CD14-positive monocyte (primary cell): ENCODE results near the gene PANX1. TPM values are rescaled to one million over a fixed set of nuclear protein-coding genes. Genes with fewer than 3 reads are reported as not detected.

Source experiments
- DNase-seq, 3 donors: peaks; one replicate each; pipeline ENCODE4 v3.0.0-alpha.2; 2011 to 2022
- H2AFZ ChIP-seq: 2 replicates; pipeline ENCODE4 v1.6.0; 2012; ENCODE audit warnings: mild to moderate bottlenecking, low read depth, low read length, inconsistent platforms; ENCODE audit not compliant: insufficient read depth, poor library complexity, severe bottlenecking
- H3K27ac ChIP-seq, 2 donors: 1 replicate in 1 of 2; 2 replicates in 1 of 2; pipeline ENCODE4 v1.5.1; 2012 to 2013; ENCODE audit warnings: low read length in 2 of 2, control low read depth in 1 of 2, inconsistent platforms in 1 of 2, low read depth in 1 of 2, mild to moderate bottlenecking in 1 of 2
- H3K27me3 ChIP-seq, 2 donors: one replicate each; pipeline versions ENCODE4 v1.6.0 to v1.6.1; 2011 to 2013; ENCODE audit warnings: low read length in 2 of 2; ENCODE audit not compliant: control insufficient read depth in 2 of 2, insufficient read depth in 2 of 2
- H3K36me3 ChIP-seq, 2 donors: replicated peaks in 1 of 2; 1 replicate in 1 of 2; 2 replicates in 1 of 2; pipeline versions ENCODE4 v1.5.1 to v1.6.1; 2012 to 2013; ENCODE audit warnings: low read length in 2 of 2, control low read depth in 1 of 2, inconsistent platforms in 1 of 2, mild to moderate bottlenecking in 1 of 2; ENCODE audit not compliant: insufficient read depth in 2 of 2, control insufficient read depth in 1 of 2
- H3K4me1 ChIP-seq, 2 donors: 1 replicate in 1 of 2; 2 replicates in 1 of 2; pipeline versions ENCODE4 v1.5.1 to v1.6.1; 2012 to 2013; ENCODE audit warnings: low read length in 2 of 2, control low read depth in 1 of 2, inconsistent platforms in 1 of 2, mild to moderate bottlenecking in 1 of 2, moderate library complexity in 1 of 2; ENCODE audit not compliant: insufficient read depth in 2 of 2, control insufficient read depth in 1 of 2
- H3K4me2 ChIP-seq: replicated peaks from 2 replicates; pipeline ENCODE3; 2012; ENCODE audit warnings: low read length, moderate library complexity, mild to moderate bottlenecking; ENCODE audit not compliant: poor library complexity, severe bottlenecking; ENCODE audit errors: extremely low read depth
- H3K4me3 ChIP-seq, 3 experiments: fragments of 200-600 bp in 1 of 3; sonication (generic) in 1 of 3; replicated peaks in 1 of 3; 1 replicate in 2 of 3; 2 replicates in 1 of 3; pipeline ENCODE4 v1.5.1; 2011 to 2013; ENCODE audit warnings: low read length in 3 of 3, mild to moderate bottlenecking in 3 of 3, control low read depth in 2 of 3, low read depth in 2 of 3, inconsistent platforms in 1 of 3, moderate library complexity in 1 of 3
- H3K79me2 ChIP-seq: 2 replicates; pipeline ENCODE4 v1.6.0; 2012; ENCODE audit warnings: mild to moderate bottlenecking, control low read depth, inconsistent platforms, low read length, moderate library complexity; ENCODE audit not compliant: insufficient read depth
- H3K9ac ChIP-seq: 2 replicates; pipeline ENCODE4 v1.6.0; 2017; ENCODE audit warnings: low read length, mild to moderate bottlenecking; ENCODE audit not compliant: insufficient read depth, poor library complexity, severe bottlenecking
- H3K9me3 ChIP-seq, 2 donors: replicated peaks in 1 of 2; 1 replicate in 1 of 2; 2 replicates in 1 of 2; pipeline versions ENCODE4 v1.5.1 to v1.6.1; 2012 to 2013; ENCODE audit warnings: low read length in 2 of 2, control low read depth in 1 of 2; ENCODE audit not compliant: control insufficient read depth in 1 of 2, insufficient read depth in 1 of 2
- H4K20me1 ChIP-seq: 2 replicates; pipeline ENCODE4 v1.6.0; 2012; ENCODE audit warnings: mild to moderate bottlenecking, low read length, control low read depth, moderate library complexity; ENCODE audit not compliant: insufficient read depth
- H3K27ac Mint-ChIP-seq, 7 donors: one replicate each; pipeline ENCODE4 v1.8.0; 2020; ENCODE audit warnings: mild to moderate bottlenecking in 7 of 7, mixed read lengths in 7 of 7, moderate library complexity in 6 of 7, inconsistent platforms in 2 of 7
- H3K27me3 Mint-ChIP-seq, 3 donors: one replicate each; pipeline ENCODE4 v1.8.0; 2021 to 2022; ENCODE audit warnings: low read depth in 3 of 3, mild to moderate bottlenecking in 3 of 3, mixed read lengths in 3 of 3, moderate library complexity in 3 of 3, inconsistent platforms in 1 of 3
- H3K36me3 Mint-ChIP-seq, 2 donors: one replicate each; pipeline ENCODE4 v1.8.0; 2020; ENCODE audit warnings: mixed read lengths in 2 of 2, inconsistent platforms in 1 of 2, mild to moderate bottlenecking in 1 of 2
- H3K4me1 Mint-ChIP-seq: one replicate; pipeline ENCODE4 v1.8.0; 2020; ENCODE audit warnings: mild to moderate bottlenecking, mixed read lengths
- H3K4me3 Mint-ChIP-seq, 2 donors: one replicate each; pipeline ENCODE4 v1.8.0; 2020; ENCODE audit warnings: mild to moderate bottlenecking in 2 of 2, mixed read lengths in 2 of 2, moderate library complexity in 1 of 2
- H3K9me3 Mint-ChIP-seq, 7 donors: one replicate each; pipeline ENCODE4 v1.8.0; 2020 to 2022; ENCODE audit warnings: mixed read lengths in 7 of 7, mild to moderate bottlenecking in 6 of 7, moderate library complexity in 6 of 7, inconsistent platforms in 2 of 7
- WGBS: methylation state at CpG from one replicate; pipeline ENCODE4 v1.1.5; 2013; ENCODE audit warnings: missing lambda C conversion rate; ENCODE audit not compliant: insufficient coverage; 5-methylcytosine and 5-hydroxymethylcytosine counted together
- intact Hi-C, 2 donors: fragments of 100-400 bp; cut with micrococcal nuclease; formaldehyde crosslinking; loops; one replicate each; pipeline versions ENCODE4 v1.15.0 to v1.15.1; 2023
- polyA plus RNA-seq, 3 donors: library from polyadenylated mRNA; depleted of rRNA in 1 of 3; unstranded in 2 of 3; stranded (reverse) in 1 of 3; fragments of 300-500 nt in 2 of 3; fragments of >200 nt in 1 of 3; fragmentation: Illumina TruSeq in 2 of 3; gene quantifications; 1 replicate in 2 of 3; 2 replicates in 1 of 3; pipeline ENCODE4 v1.2.3, GENCODE V29; 2012 to 2021
- TF ChIP-seq, protein P1 (sequence below): fragments of 200-600 bp; IDR thresholded peaks from one replicate; pipeline ENCODE4 v1.8.0; 2022; ENCODE audit warnings: antibody characterized with exemption, mild to moderate bottlenecking

PANX1 gene
- polyA plus RNA-seq, 3 donors = 6.9 to 15.7 (median 12.7) TPM

DNA sequence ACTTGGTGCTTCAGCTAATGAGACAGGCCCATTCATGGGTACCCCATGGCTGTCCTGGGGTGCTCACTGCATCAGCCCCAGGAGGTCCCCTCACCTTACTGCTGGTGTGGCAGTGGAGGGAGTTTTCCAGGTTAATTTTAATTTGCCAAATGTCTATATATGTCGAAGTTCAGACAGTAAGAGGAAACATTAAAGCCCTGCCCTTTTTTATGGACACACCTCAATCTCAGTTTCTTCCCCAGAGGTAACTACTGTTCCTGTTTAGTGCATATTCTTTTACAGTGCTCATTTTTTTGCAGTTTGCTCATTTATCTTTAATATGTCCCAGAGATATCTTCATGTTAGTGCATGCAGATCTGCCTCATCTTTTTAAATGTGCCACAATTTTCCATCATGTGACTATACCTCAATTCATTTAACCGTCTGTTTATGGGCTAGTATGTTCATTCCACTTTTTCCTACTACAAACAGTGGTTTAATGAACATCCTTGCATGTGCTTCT is 11.6 kb downstream of the PANX1 start:
- Mint-ChIP-seq H3K27ac (peak overlapping the region in 1 of 7 donors; percentile 38), H3K9me3 (peaks cover 2 to 16% (median 6%) of the 10 kb centered on the region in 7 donors), H3K36me3 (peaks cover 11% of the 10 kb centered on the region in 2 donors), H3K27me3 (no peaks in the 10 kb centered on the region), H3K4me3 (no peak overlapping the region), H3K4me1 (peaks cover 54% of the 10 kb centered on the region)
- H3K4me3 ChIP-seq = no peak overlapping the region
- no peak overlapping the region for H3K27ac ChIP-seq
- peaks cover 90% of the 10 kb centered on the region for H4K20me1 ChIP-seq
- H3K9ac ChIP-seq = no peak overlapping the region
- intact Hi-C loops = no loop called here
- TF ChIP-seq, protein P1, sequence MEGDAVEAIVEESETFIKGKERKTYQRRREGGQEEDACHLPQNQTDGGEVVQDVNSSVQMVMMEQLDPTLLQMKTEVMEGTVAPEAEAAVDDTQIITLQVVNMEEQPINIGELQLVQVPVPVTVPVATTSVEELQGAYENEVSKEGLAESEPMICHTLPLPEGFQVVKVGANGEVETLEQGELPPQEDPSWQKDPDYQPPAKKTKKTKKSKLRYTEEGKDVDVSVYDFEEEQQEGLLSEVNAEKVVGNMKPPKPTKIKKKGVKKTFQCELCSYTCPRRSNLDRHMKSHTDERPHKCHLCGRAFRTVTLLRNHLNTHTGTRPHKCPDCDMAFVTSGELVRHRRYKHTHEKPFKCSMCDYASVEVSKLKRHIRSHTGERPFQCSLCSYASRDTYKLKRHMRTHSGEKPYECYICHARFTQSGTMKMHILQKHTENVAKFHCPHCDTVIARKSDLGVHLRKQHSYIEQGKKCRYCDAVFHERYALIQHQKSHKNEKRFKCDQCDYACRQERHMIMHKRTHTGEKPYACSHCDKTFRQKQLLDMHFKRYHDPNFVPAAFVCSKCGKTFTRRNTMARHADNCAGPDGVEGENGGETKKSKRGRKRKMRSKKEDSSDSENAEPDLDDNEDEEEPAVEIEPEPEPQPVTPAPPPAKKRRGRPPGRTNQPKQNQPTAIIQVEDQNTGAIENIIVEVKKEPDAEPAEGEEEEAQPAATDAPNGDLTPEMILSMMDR = no peak
- peaks cover 0 to 10% of the 10 kb centered on the region in 2 donors for H3K9me3 ChIP-seq
- DNase-seq = no peak
- peaks cover 30 to 43% of the 10 kb centered on the region in 2 donors for H3K4me1 ChIP-seq
- WGBS = no CpG with 5 or more reads among the region's 2 CpGs
- peaks cover 96% of the 10 kb centered on the region for H3K79me2 ChIP-seq
- H3K4me2 ChIP-seq = no peak overlapping the region
- no peaks in the 10 kb centered on the region for H3K36me3 ChIP-seq
- H3K27me3 ChIP-seq = no peaks in the 10 kb centered on the region
- H2AFZ ChIP-seq = no peak overlapping the region

DNA sequence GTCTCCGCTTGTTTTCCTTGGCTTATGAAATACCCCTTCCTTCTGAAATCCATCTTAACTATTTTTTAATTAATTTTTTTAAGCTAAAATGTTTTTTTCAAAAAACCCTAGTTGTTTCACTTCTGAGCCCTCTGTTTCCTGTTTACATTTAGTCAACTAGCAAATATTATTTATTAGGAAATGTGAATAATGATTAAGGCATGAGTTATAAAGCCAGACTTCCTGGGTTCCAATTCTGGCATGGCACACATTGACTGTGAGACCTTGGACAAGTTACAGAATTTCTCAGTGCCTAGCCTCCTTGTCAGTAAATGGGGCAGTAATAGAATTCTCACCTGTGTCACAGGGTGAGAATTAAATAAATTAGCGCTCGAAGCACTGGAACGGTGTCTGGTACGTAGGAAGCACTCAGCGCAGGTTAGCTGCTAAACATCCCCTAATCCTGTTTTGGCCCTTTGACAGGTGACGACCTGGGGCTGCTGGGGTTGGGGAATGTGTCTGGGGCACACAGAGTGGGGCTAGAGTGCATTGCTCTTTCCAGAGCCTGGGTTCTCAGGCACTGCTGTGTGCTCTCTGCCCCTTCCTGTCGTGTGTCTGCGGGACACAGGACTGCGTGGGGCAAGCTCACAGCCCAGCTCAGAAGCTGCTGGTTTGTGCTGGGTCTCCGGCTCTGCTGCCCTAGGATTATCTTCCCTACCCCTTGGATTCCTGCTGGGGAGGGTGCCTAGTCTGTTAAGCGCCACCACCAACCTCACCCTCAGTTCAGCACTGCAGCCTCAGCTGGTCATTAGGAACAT is 13.1 kb downstream of the PANX1 start:
- Histone ChIP-seq H2AFZ (no peak overlapping the region), H3K9me3 (peaks cover 0 to 7% of the 10 kb centered on the region in 2 donors), H3K9ac (no peak overlapping the region), H3K36me3 (peaks cover 0 to 8% of the 10 kb centered on the region in 2 donors), H3K4me2 (no peak overlapping the region), H3K79me2 (peaks cover 97% of the 10 kb centered on the region), H3K4me1 (peaks cover 15 to 27% of the 10 kb centered on the region in 2 donors), H3K4me3 (no peak overlapping the region), H3K27ac (peak overlapping the region in 1 of 2 donors; percentile 49), H3K27me3 (no peaks in the 10 kb centered on the region), H4K20me1 (peaks cover 93% of the 10 kb centered on the region)
- H3K27ac Mint-ChIP-seq = peak overlapping the region in 6 of 7 donors; percentile 31 to 75 (median 49)
- 98% methylated on average over 8 of the region's 12 CpGs for WGBS
- no peaks in the 10 kb centered on the region for H3K27me3 Mint-ChIP-seq
- peaks cover 2 to 15% (median 6%) of the 10 kb centered on the region in 7 donors for H3K9me3 Mint-ChIP-seq
- peaks cover 9 to 12% of the 10 kb centered on the region in 2 donors for H3K36me3 Mint-ChIP-seq
- TF ChIP-seq, protein P1 = no peak
- peaks cover 40% of the 10 kb centered on the region for H3K4me1 Mint-ChIP-seq
- DNase-seq = no peak
- no peak overlapping the region for H3K4me3 Mint-ChIP-seq
- intact Hi-C loops = no loop called here
